ENCODE results near the gene TOB2. TPM values are rescaled to one million over a fixed set of nuclear protein-coding genes. Genes with fewer than 3 reads are reported as not detected.

Gene TOB2
- 14.2 and 23.8 TPM in 2 replicates for total RNA-seq (2014; rRNA removed; shearing (Covaris generic))
- polyA plus RNA-seq (2015; cell fraction: cytosol; rRNA removed): 19.7 and 22.2 TPM in 2 replicates
- 24.3 and 27.7 TPM in 2 replicates for polyA plus RNA-seq (2015; cell fraction: nucleus; rRNA removed)

GRCh38 chr22:41446639-41447434 is at the start of gene TOB2:
TSS of gene TOB2 (minus strand) at chr22:41446801. CDS start at chr22:41437345, 9,456 bp downstream.
- DNase-seq (ENCODE audit: low read depth): peak; percentile 89

GRCh38 chr22:41491374-41492100 is 44.9 kb upstream of the TOB2 start:
- DNase-seq (ENCODE audit: low read depth): no peak

GRCh38 chr22:41488596-41489385 is 42.2 kb upstream of the TOB2 start:
- no peak for DNase-seq (ENCODE audit: low read depth)

- no peak for DNase-seq (ENCODE audit: low read depth)
Measured at GRCh38 chr22:41488076-41488475, 41.5 kb upstream of the TOB2 start.

GRCh38 chr22:41487037-41487935 is 40.7 kb upstream of the TOB2 start:
- DNase-seq (ENCODE audit: low read depth): no peak

- DNase-seq (ENCODE audit: low read depth): no peak
Measured at GRCh38 chr22:41485033-41485432, 38.4 kb upstream of the TOB2 start.

- DNase-seq (ENCODE audit: low read depth): peak; percentile 18
Measured at GRCh38 chr22:41482319-41482935, 35.8 kb upstream of the TOB2 start.

- no peak for DNase-seq (ENCODE audit: low read depth)
Measured at GRCh38 chr22:41481925-41482318, 35.3 kb upstream of the TOB2 start.

GRCh38 chr22:41481131-41481830 is 34.7 kb upstream of the TOB2 start:
- peak; percentile 8 for DNase-seq (ENCODE audit: low read depth)

GRCh38 chr22:41480397-41480735 is 33.8 kb upstream of the TOB2 start:
- DNase-seq (ENCODE audit: low read depth): no peak

- DNase-seq (ENCODE audit: low read depth): no peak
Measured at GRCh38 chr22:41479671-41480396, 33.2 kb upstream of the TOB2 start.

GRCh38 chr22:41478891-41479521 is 32.4 kb upstream of the TOB2 start:
- DNase-seq (ENCODE audit: low read depth): no peak

GRCh38 chr22:41478473-41478872 is 31.9 kb upstream of the TOB2 start:
- DNase-seq (ENCODE audit: low read depth): no peak

GRCh38 chr22:41474872-41475451 is 28.4 kb upstream of the TOB2 start:
- no peak for DNase-seq (ENCODE audit: low read depth)

GRCh38 chr22:41471568-41471967 is 25.0 kb upstream of the TOB2 start:
- no peak for DNase-seq (ENCODE audit: low read depth)

- no peak for DNase-seq (ENCODE audit: low read depth)
Measured at GRCh38 chr22:41470886-41471285, 24.3 kb upstream of the TOB2 start.

- DNase-seq (ENCODE audit: low read depth): no peak
Measured at GRCh38 chr22:41469218-41469851, 22.7 kb upstream of the TOB2 start.

Data from HT1080 (cell line).